Astrocyte (in vitro differentiated cells and primary cell): ENCODE results near the gene ITGB3BP. TPM values are rescaled to one million over a fixed set of nuclear protein-coding genes. Genes with fewer than 3 reads are reported as not detected.

Source experiments
- DNase-seq: peaks from one replicate; pipeline ENCODE4 v3.0.0-alpha.2; 2010; ENCODE audit warnings: low read depth
- FAIRE-seq: peaks from 2 replicates; lab custom pipeline; 2011; peaks lifted over from hg19 to GRCh38; lab: Jason Lieb, UNC
- H2AFZ ChIP-seq: 2 replicates; pipeline ENCODE4 v1.6.0; 2012; ENCODE audit warnings: low read depth, low read length, inconsistent platforms
- H3K27ac ChIP-seq: 2 replicates; pipeline ENCODE4 v1.5.1; 2011; ENCODE audit warnings: low read depth, low read length, inconsistent platforms
- H3K27me3 ChIP-seq: 2 replicates; pipeline ENCODE4 v1.6.0; 2011; ENCODE audit warnings: low read length, inconsistent platforms; ENCODE audit not compliant: insufficient read depth
- H3K36me3 ChIP-seq: 2 replicates; pipeline ENCODE4 v1.5.1; 2011; ENCODE audit warnings: low read length, inconsistent platforms; ENCODE audit not compliant: insufficient read depth
- H3K4me1 ChIP-seq: 2 replicates; pipeline ENCODE4 v1.5.1; 2011; ENCODE audit warnings: low read length, inconsistent platforms; ENCODE audit not compliant: insufficient read depth
- H3K4me2 ChIP-seq: 2 replicates; pipeline ENCODE4 v1.6.0; 2012; ENCODE audit warnings: low read length, inconsistent platforms
- H3K4me3 ChIP-seq: 2 replicates; pipeline ENCODE4 v1.5.1; 2011; ENCODE audit warnings: low read depth, mild to moderate bottlenecking, low read length, inconsistent platforms; ENCODE audit not compliant: insufficient read depth
- H3K79me2 ChIP-seq: 2 replicates; pipeline ENCODE4 v1.6.0; 2012; ENCODE audit warnings: mild to moderate bottlenecking, low read length, inconsistent platforms; ENCODE audit not compliant: insufficient read depth
- H3K9ac ChIP-seq: 2 replicates; pipeline ENCODE4 v1.6.0; 2012; ENCODE audit warnings: mild to moderate bottlenecking, low read length, inconsistent platforms
- H3K9me3 ChIP-seq: 2 replicates; pipeline ENCODE4 v1.5.1; 2012; ENCODE audit warnings: low read depth, mild to moderate bottlenecking, low read length, inconsistent platforms; ENCODE audit not compliant: insufficient read depth
- H4K20me1 ChIP-seq: 2 replicates; pipeline ENCODE4 v1.6.0; 2012; ENCODE audit warnings: low read length, inconsistent platforms; ENCODE audit not compliant: insufficient read depth
- H3K27ac Mint-ChIP-seq: one replicate; pipeline ENCODE4 v1.8.0; 2021; ENCODE audit warnings: mild to moderate bottlenecking, mixed read lengths; ENCODE audit not compliant: unreplicated experiment
- H3K27me3 Mint-ChIP-seq: one replicate; pipeline ENCODE4 v1.8.0; 2021; ENCODE audit warnings: low read depth, mixed read lengths; ENCODE audit not compliant: unreplicated experiment
- H3K36me3 Mint-ChIP-seq: one replicate; pipeline ENCODE4 v1.8.0; 2021; ENCODE audit warnings: low read depth, mixed read lengths; ENCODE audit not compliant: unreplicated experiment
- H3K4me1 Mint-ChIP-seq: one replicate; pipeline ENCODE4 v1.8.0; 2021; ENCODE audit warnings: low read depth, mixed read lengths; ENCODE audit not compliant: unreplicated experiment
- H3K4me3 Mint-ChIP-seq: one replicate; pipeline ENCODE4 v1.8.0; 2021; ENCODE audit warnings: mild to moderate bottlenecking, moderate library complexity, mixed read lengths; ENCODE audit not compliant: unreplicated experiment
- H3K9me3 Mint-ChIP-seq: one replicate; pipeline ENCODE4 v1.8.0; 2021; ENCODE audit warnings: mild to moderate bottlenecking, mixed read lengths; ENCODE audit not compliant: unreplicated experiment
- EZH2 ChIP-seq: IDR thresholded peaks from 2 replicates; pipeline ENCODE4 v1.6.1; 2012; ENCODE audit warnings: mild to moderate bottlenecking, low read length, inconsistent platforms; ENCODE audit not compliant: insufficient read depth
- total RNA-seq: library from RNA; stranded (reverse); gene quantifications from 2 replicates; pipeline ENCODE4 v1.2.1, GENCODE V29; 2021
- TF ChIP-seq, protein P1 (sequence below): IDR thresholded peaks from 2 replicates; pipeline ENCODE4 v1.5.1; 2011; ENCODE audit warnings: low read depth, mild to moderate bottlenecking, inconsistent platforms, low read length, moderate library complexity; ENCODE audit not compliant: insufficient read depth

Gene ITGB3BP
- total RNA-seq, 1 donor from 2014 or later, result 15.6 TPM

GRCh38 chr1:63411066-63411465, 112.0 kb downstream of the ITGB3BP start:
- no peaks in the 10 kb centered on the region for H3K9me3 ChIP-seq
- H3K27ac Mint-ChIP-seq, result no peak overlapping the region
- H3K9ac ChIP-seq, result no peak overlapping the region

DNA sequence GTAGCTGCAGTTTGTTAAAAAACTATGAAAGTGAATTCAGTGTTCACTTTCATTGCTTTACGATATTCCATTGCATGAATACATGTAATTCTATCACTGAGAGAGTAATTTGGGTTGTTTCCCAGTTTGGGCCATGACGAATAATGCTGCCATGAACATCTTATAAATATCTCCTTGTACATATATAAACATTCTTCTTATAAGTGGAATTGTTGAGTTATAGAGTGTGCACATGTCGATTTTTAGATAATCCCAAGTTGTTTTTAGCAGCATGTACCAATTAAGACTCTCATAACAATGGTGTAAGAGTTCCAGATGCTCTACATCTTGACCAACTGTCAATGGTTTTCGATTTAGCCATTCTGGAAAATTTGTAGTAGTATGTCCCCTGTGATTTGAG, 114.7 kb downstream of the ITGB3BP start:
- FAIRE-seq, result no peak
- Histone ChIP-seq H3K4me3 (no peak overlapping the region), H4K20me1 (no peaks in the 10 kb centered on the region), H3K9me3 (no peaks in the 10 kb centered on the region), H3K79me2 (no peaks in the 10 kb centered on the region), H3K4me1 (no peaks in the 10 kb centered on the region), H3K9ac (no peak overlapping the region), H2AFZ (no peak overlapping the region), H3K27me3 (no peaks in the 10 kb centered on the region), H3K27ac (no peak overlapping the region), H3K36me3 (no peaks in the 10 kb centered on the region), H3K4me2 (no peak overlapping the region)
- Mint-ChIP-seq H3K36me3 (no peaks in the 10 kb centered on the region), H3K4me1 (no peaks in the 10 kb centered on the region), H3K27me3 (no peaks in the 10 kb centered on the region), H3K9me3 (no peaks in the 10 kb centered on the region), H3K27ac (no peak overlapping the region), H3K4me3 (no peak overlapping the region)
- no peak for DNase-seq
- no peak for TF ChIP-seq EZH2

More at GRCh38 chr1:63411066-63411465, 112.0 kb downstream of the ITGB3BP start:
- no peak overlapping the region for H3K4me3 ChIP-seq
- H3K27me3 Mint-ChIP-seq, result no peaks in the 10 kb centered on the region
- no peaks in the 10 kb centered on the region for H4K20me1 ChIP-seq
- no peaks in the 10 kb centered on the region for H3K4me1 Mint-ChIP-seq
- no peaks in the 10 kb centered on the region for H3K27me3 ChIP-seq
- H3K4me3 Mint-ChIP-seq, result no peak overlapping the region
- no peak for DNase-seq
- no peaks in the 10 kb centered on the region for H3K36me3 Mint-ChIP-seq
- TF ChIP-seq, protein P1, sequence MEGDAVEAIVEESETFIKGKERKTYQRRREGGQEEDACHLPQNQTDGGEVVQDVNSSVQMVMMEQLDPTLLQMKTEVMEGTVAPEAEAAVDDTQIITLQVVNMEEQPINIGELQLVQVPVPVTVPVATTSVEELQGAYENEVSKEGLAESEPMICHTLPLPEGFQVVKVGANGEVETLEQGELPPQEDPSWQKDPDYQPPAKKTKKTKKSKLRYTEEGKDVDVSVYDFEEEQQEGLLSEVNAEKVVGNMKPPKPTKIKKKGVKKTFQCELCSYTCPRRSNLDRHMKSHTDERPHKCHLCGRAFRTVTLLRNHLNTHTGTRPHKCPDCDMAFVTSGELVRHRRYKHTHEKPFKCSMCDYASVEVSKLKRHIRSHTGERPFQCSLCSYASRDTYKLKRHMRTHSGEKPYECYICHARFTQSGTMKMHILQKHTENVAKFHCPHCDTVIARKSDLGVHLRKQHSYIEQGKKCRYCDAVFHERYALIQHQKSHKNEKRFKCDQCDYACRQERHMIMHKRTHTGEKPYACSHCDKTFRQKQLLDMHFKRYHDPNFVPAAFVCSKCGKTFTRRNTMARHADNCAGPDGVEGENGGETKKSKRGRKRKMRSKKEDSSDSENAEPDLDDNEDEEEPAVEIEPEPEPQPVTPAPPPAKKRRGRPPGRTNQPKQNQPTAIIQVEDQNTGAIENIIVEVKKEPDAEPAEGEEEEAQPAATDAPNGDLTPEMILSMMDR, result no peak
- no peak for TF ChIP-seq EZH2
- H3K4me1 ChIP-seq, result no peaks in the 10 kb centered on the region
- H2AFZ ChIP-seq, result no peak overlapping the region
- H3K4me2 ChIP-seq, result no peak overlapping the region
- H3K36me3 ChIP-seq, result no peaks in the 10 kb centered on the region
- H3K79me2 ChIP-seq, result no peaks in the 10 kb centered on the region
- FAIRE-seq, result no peak
- no peaks in the 10 kb centered on the region for H3K9me3 Mint-ChIP-seq
- H3K27ac ChIP-seq, result no peak overlapping the region

DNA sequence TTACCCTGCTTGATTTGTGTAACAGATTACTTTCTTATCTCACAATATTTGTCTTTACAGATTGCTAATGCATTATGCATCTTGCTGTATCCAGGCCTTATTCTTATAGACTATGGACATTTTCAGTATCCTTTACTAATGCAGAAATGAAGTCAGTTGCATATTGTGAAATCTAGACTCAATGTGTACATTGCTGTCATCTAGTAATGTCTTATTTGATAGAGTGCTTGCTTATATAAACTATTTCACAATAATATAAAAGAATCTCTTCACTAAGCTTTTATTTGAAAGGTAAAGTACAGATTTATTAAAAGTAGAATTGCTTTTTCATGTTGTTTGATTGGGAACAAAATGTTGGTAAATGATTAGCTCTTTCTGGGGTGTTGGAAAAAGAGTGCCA, 116.0 kb downstream of the ITGB3BP start:
- Histone ChIP-seq H2AFZ (no peak overlapping the region), H3K9ac (no peak overlapping the region), H3K27me3 (no peaks in the 10 kb centered on the region), H3K27ac (no peak overlapping the region), H3K4me2 (no peak overlapping the region), H3K36me3 (no peaks in the 10 kb centered on the region), H4K20me1 (no peaks in the 10 kb centered on the region), H3K4me1 (no peaks in the 10 kb centered on the region), H3K79me2 (no peaks in the 10 kb centered on the region), H3K9me3 (no peaks in the 10 kb centered on the region), H3K4me3 (no peak overlapping the region)
- Mint-ChIP-seq H3K36me3 (no peaks in the 10 kb centered on the region), H3K9me3 (no peaks in the 10 kb centered on the region), H3K27me3 (no peaks in the 10 kb centered on the region), H3K4me1 (no peaks in the 10 kb centered on the region), H3K27ac (no peak overlapping the region), H3K4me3 (no peak overlapping the region)
- FAIRE-seq, result no peak
- no peak for DNase-seq
- TF ChIP-seq EZH2, result no peak
- TF ChIP-seq, protein P1, result no peak
